Renal cortical epithelial cell (primary cell): Measurements from ENCODE around the gene ABCF3. TPM values are rescaled to one million over a fixed set of nuclear protein-coding genes. Genes with fewer than 3 reads are reported as not detected.

ENCODE experiments used
- DNase-seq: peaks from one replicate; pipeline ENCODE4 v3.0.0-alpha.2; 2011; ENCODE audit warnings: low read depth
- total RNA-seq: library from RNA; depleted of rRNA; stranded (reverse); fragments of >200 nt; gene quantifications from 2 replicates; pipeline ENCODE4 v1.2.3, GENCODE V29; 2014

Gene ABCF3
- total RNA-seq, 1 donor from 2014 or later, result 53.3 TPM

- no peak for DNase-seq
Measured at GRCh38 chr3:184186902-184187207, 856 bp downstream of the ABCF3 start.

GRCh38 chr3:184188080-184188479 is 2.1 kb downstream of the ABCF3 start:
- no peak for DNase-seq

GRCh38 chr3:184189421-184189820 is 3.4 kb downstream of the ABCF3 start:
- DNase-seq, result no peak

- DNase-seq, result no peak
Measured at GRCh38 chr3:184192889-184193288, 6.9 kb downstream of the ABCF3 start.

GRCh38 chr3:184193991-184194539 is 8.1 kb downstream of the ABCF3 start:
- DNase-seq, result no peak

GRCh38 chr3:184196536-184196935 is 10.5 kb downstream of the ABCF3 start:
- DNase-seq, result no peak

- DNase-seq, result no peak
Measured at GRCh38 chr3:184198509-184198908, 12.5 kb downstream of the ABCF3 start.

GRCh38 chr3:184200825-184201224 is 14.8 kb downstream of the ABCF3 start:
- DNase-seq, result no peak

- DNase-seq, result no peak
Measured at GRCh38 chr3:184203526-184203925, 17.5 kb downstream of the ABCF3 start.

- DNase-seq, result no peak
Measured at GRCh38 chr3:184209146-184209923, 23.3 kb downstream of the ABCF3 start.

- no peak for DNase-seq
Measured at GRCh38 chr3:184211297-184211696, 25.3 kb downstream of the ABCF3 start.

- no peak for DNase-seq
Measured at GRCh38 chr3:184211718-184212117, 25.7 kb downstream of the ABCF3 start.

GRCh38 chr3:184218814-184219213 is 32.8 kb downstream of the ABCF3 start:
- no peak for DNase-seq

GRCh38 chr3:184222521-184222920 is 36.5 kb downstream of the ABCF3 start:
- DNase-seq, result no peak

- DNase-seq, result no peak
Measured at GRCh38 chr3:184223946-184224345, 37.9 kb downstream of the ABCF3 start.

- no peak for DNase-seq
Measured at GRCh38 chr3:184227481-184227935, 41.5 kb downstream of the ABCF3 start.

GRCh38 chr3:184228376-184229137 is 42.6 kb downstream of the ABCF3 start:
- DNase-seq, result no peak

- no peak for DNase-seq
Measured at GRCh38 chr3:184229394-184230080, 43.5 kb downstream of the ABCF3 start, which contains the start of gene VWA5B2. TSS of gene VWA5B2 (plus strand) at chr3:184229585. CDS start at chr3:184230529, 944 bp downstream.

- DNase-seq, result no peak
Measured at GRCh38 chr3:184230081-184230602, 44.1 kb downstream of the ABCF3 start.

- no peak for DNase-seq
Measured at GRCh38 chr3:184230603-184231528, 44.9 kb downstream of the ABCF3 start.

- DNase-seq, result peak; percentile 16
Measured at GRCh38 chr3:184231671-184232070, 45.7 kb downstream of the ABCF3 start.
